Mesangial cell (primary cell): ENCODE data around the gene EPB41L4A. TPM values are rescaled to one million over a fixed set of nuclear protein-coding genes. Genes with fewer than 3 reads are reported as not detected.

Experiments used
- total RNA-seq: library from RNA; depleted of rRNA; stranded (reverse); fragments of >200 nt; gene quantifications from 2 replicates; pipeline ENCODE4 v1.2.3, GENCODE V29; 2015

The EPB41L4A gene
- 4.2 and 8.6 TPM in 2 replicates for total RNA-seq

GRCh38 chr5:112419164-112419985 is at the start of gene EPB41L4A:
EPB41L4A (minus strand) TSS chr5:112419277; CDS start chr5:112419039, 238 bp downstream.

